CD4-positive, alpha-beta T cell treated with Interferon gamma for 1 hour (primary cell): ENCODE results near the gene ZYX.

Experiments used
- DNase-seq: peaks from one replicate; pipeline ENCODE4 v3.0.0-alpha.2; 2020

Gene ZYX

GRCh38 chr7:143362131-143363015, 18.8 kb upstream of the ZYX start, which contains the start of gene FAM131B:
Gene FAM131B, minus strand, starts transcription at chr7:143362713. Its CDS starts 110 bp downstream, at chr7:143362603.
- no peak for DNase-seq

GRCh38 chr7:143363016-143363937, 17.9 kb upstream of the ZYX start:
- DNase-seq: no peak

GRCh38 chr7:143367972-143368371, 13.2 kb upstream of the ZYX start:
- DNase-seq: no peak

GRCh38 chr7:143368387-143368786, 12.8 kb upstream of the ZYX start:
- DNase-seq: no peak

- DNase-seq: no peak
Observed at GRCh38 chr7:143369678-143370651, 11.2 kb upstream of the ZYX start.

GRCh38 chr7:143372070-143372469, 9.1 kb upstream of the ZYX start:
- peak; percentile 61 for DNase-seq

- no peak for DNase-seq
Observed at GRCh38 chr7:143373255-143373794, 7.8 kb upstream of the ZYX start.

- no peak for DNase-seq
Observed at GRCh38 chr7:143374561-143374960, 6.6 kb upstream of the ZYX start.

GRCh38 chr7:143375298-143376034, 5.7 kb upstream of the ZYX start:
- DNase-seq: peak; percentile 58

GRCh38 chr7:143376396-143376795, 4.7 kb upstream of the ZYX start:
- no peak for DNase-seq

GRCh38 chr7:143379611-143380259, 1.4 kb upstream of the ZYX start:
- no peak for DNase-seq

- DNase-seq: peak; percentile 87
Observed at GRCh38 chr7:143380260-143380645, 892 bp upstream of the ZYX start.

- DNase-seq: no peak
Observed at GRCh38 chr7:143381427-143382125, 431 bp downstream of the ZYX start.

GRCh38 chr7:143382126-143382790, 1.1 kb downstream of the ZYX start:
- DNase-seq: no peak

GRCh38 chr7:143382791-143383641, 1.9 kb downstream of the ZYX start:
- DNase-seq: no peak

GRCh38 chr7:143383642-143383957, 2.5 kb downstream of the ZYX start:
- DNase-seq: no peak

- DNase-seq: no peak
Observed at GRCh38 chr7:143384148-143384547, 3.0 kb downstream of the ZYX start.
